DOHH2 (cell line): ENCODE measurements around the gene MAP4K3.

Experiments used
- H3F3A ChIP-seq: fragments of 200-600 bp; sonication (generic), shearing (Covaris generic); 2 replicates; pipeline ENCODE4 v1.6.0; 2016; ENCODE audit warnings: antibody characterized with exemption, mild to moderate bottlenecking; ENCODE audit not compliant: control insufficient read depth, insufficient read depth
- H3K27ac ChIP-seq: fragments of 200-600 bp; sonication (generic); 2 replicates; pipeline ENCODE4 v1.5.1; 2014; ENCODE audit warnings: low read depth, mild to moderate bottlenecking, low read length, moderate library complexity
- H3K27me3 ChIP-seq: fragments of 200-600 bp; sonication (generic); 2 replicates; pipeline ENCODE4 v1.6.1; 2014; ENCODE audit warnings: mild to moderate bottlenecking, low read length, mixed read lengths; ENCODE audit not compliant: control insufficient read depth
- H3K36me3 ChIP-seq: fragments of 200-600 bp; sonication (generic); 2 replicates; pipeline ENCODE4 v1.6.1; 2014; ENCODE audit warnings: mild to moderate bottlenecking, low read length, moderate library complexity, mixed read lengths; ENCODE audit not compliant: control insufficient read depth
- H3K4me1 ChIP-seq: fragments of 200-600 bp; sonication (generic); 2 replicates; pipeline ENCODE4 v1.6.1; 2014; ENCODE audit warnings: mild to moderate bottlenecking, low read length, mixed read lengths; ENCODE audit not compliant: control insufficient read depth
- H3K4me2 ChIP-seq: fragments of 200-600 bp; sonication (generic); 2 replicates; pipeline ENCODE4 v1.6.0; 2014; ENCODE audit warnings: mild to moderate bottlenecking, low read length, moderate library complexity
- H3K4me3 ChIP-seq: fragments of 200-600 bp; sonication (generic); 2 replicates; pipeline ENCODE4 v1.5.1; 2014; ENCODE audit warnings: mild to moderate bottlenecking, low read length, mixed read lengths
- H3K79me2 ChIP-seq: fragments of 200-600 bp; sonication (generic); 2 replicates; pipeline ENCODE4 v1.6.1; 2014; ENCODE audit warnings: mild to moderate bottlenecking, low read length, mixed read lengths; ENCODE audit not compliant: control insufficient read depth
- H3K9me2 ChIP-seq: fragments of 200-600 bp; sonication (generic); replicated peaks from 2 replicates; pipeline ENCODE4 v1.6.1; 2014; ENCODE audit warnings: mild to moderate bottlenecking, low read length, mixed read lengths; ENCODE audit not compliant: control insufficient read depth
- H3K9me3 ChIP-seq: fragments of 200-600 bp; sonication (generic); 2 replicates; pipeline ENCODE4 v1.6.1; 2014; ENCODE audit warnings: antibody characterized with exemption, low read length, mixed read lengths; ENCODE audit not compliant: control insufficient read depth, insufficient read depth
- H4K20me1 ChIP-seq: fragments of 200-600 bp; sonication (generic); 2 replicates; pipeline ENCODE4 v1.6.0; 2014; ENCODE audit warnings: low read depth, mild to moderate bottlenecking, antibody characterized with exemption, low read length, moderate library complexity; ENCODE audit not compliant: control insufficient read depth, insufficient read depth
- CTCF ChIP-seq: fragments of 200-600 bp; sonication (generic); IDR thresholded peaks from one replicate; pipeline ENCODE4 v1.5.1; 2014; ENCODE audit warnings: antibody characterized with exemption, mild to moderate bottlenecking, low read depth, low read length; ENCODE audit not compliant: poor library complexity, severe bottlenecking
- EZH2phosphoT487 ChIP-seq: fragments of 200-600 bp; sonication (generic); IDR thresholded peaks from 2 replicates; pipeline ENCODE4 v1.6.1; 2017; ENCODE audit warnings: borderline replicate concordance, mild to moderate bottlenecking, antibody characterized with exemption, low read length, moderate library complexity, mixed read lengths

Gene MAP4K3

GRCh38 chr2:39223909-39224308, 213.2 kb downstream of the MAP4K3 start:
- TF ChIP-seq CTCF = no peak
- TF ChIP-seq EZH2phosphoT487 = no peak
- Histone ChIP-seq H3K27me3 (no peaks in the 10 kb centered on the region), H3K36me3 (no peaks in the 10 kb centered on the region), H3K9me3 (no peaks in the 10 kb centered on the region), H3K9me2 (no peaks in the 10 kb centered on the region), H4K20me1 (no peaks in the 10 kb centered on the region), H3F3A (no peaks in the 10 kb centered on the region), H3K4me2 (no peak overlapping the region), H3K79me2 (no peaks in the 10 kb centered on the region), H3K4me1 (peaks cover 15% of the 10 kb centered on the region), H3K27ac (no peak overlapping the region), H3K4me3 (no peak overlapping the region)

GRCh38 chr2:39221459-39221858, 215.6 kb downstream of the MAP4K3 start:
- TF ChIP-seq CTCF (no peak), EZH2phosphoT487 (no peak)

GRCh38 chr2:39220136-39220535, 216.9 kb downstream of the MAP4K3 start:
- no peak overlapping the region for H3K27ac ChIP-seq
- H3K9me3 ChIP-seq = no peaks in the 10 kb centered on the region
- H3F3A ChIP-seq = no peaks in the 10 kb centered on the region
- H3K36me3 ChIP-seq = no peaks in the 10 kb centered on the region
- H3K27me3 ChIP-seq = no peaks in the 10 kb centered on the region
- no peak overlapping the region for H3K4me3 ChIP-seq
- H3K79me2 ChIP-seq = no peaks in the 10 kb centered on the region
- no peaks in the 10 kb centered on the region for H4K20me1 ChIP-seq
- no peaks in the 10 kb centered on the region for H3K4me1 ChIP-seq
- TF ChIP-seq EZH2phosphoT487 = no peak
- no peak for TF ChIP-seq CTCF
- H3K9me2 ChIP-seq = no peaks in the 10 kb centered on the region
- no peak overlapping the region for H3K4me2 ChIP-seq

More at GRCh38 chr2:39221459-39221858, 215.6 kb downstream of the MAP4K3 start:
- no peak overlapping the region for H3K4me3 ChIP-seq
- H3K4me2 ChIP-seq = no peak overlapping the region
- no peaks in the 10 kb centered on the region for H3K9me3 ChIP-seq
- no peaks in the 10 kb centered on the region for H3K27me3 ChIP-seq
- H3F3A ChIP-seq = no peaks in the 10 kb centered on the region
- H3K27ac ChIP-seq = no peak overlapping the region
- no peaks in the 10 kb centered on the region for H3K36me3 ChIP-seq
- H3K9me2 ChIP-seq = no peaks in the 10 kb centered on the region
- no peaks in the 10 kb centered on the region for H3K79me2 ChIP-seq
- H4K20me1 ChIP-seq = no peaks in the 10 kb centered on the region
- H3K4me1 ChIP-seq = no peaks in the 10 kb centered on the region

- Histone ChIP-seq H3F3A (no peaks in the 10 kb centered on the region), H3K79me2 (no peaks in the 10 kb centered on the region), H4K20me1 (no peaks in the 10 kb centered on the region), H3K27ac (no peak overlapping the region), H3K4me2 (no peak overlapping the region), H3K9me2 (no peaks in the 10 kb centered on the region), H3K4me1 (no peaks in the 10 kb centered on the region), H3K36me3 (no peaks in the 10 kb centered on the region), H3K9me3 (no peaks in the 10 kb centered on the region), H3K27me3 (no peaks in the 10 kb centered on the region), H3K4me3 (no peak overlapping the region)
- TF ChIP-seq EZH2phosphoT487 (no peak), CTCF (no peak)
These were observed 218.7 kb downstream of the MAP4K3 start for GRCh38 chr2:39218391-39218790.
